A549 treated with RU486 at 1 μM for 4 hours (cell line): ENCODE data around the gene TCF7. TPM values are rescaled to one million over a fixed set of nuclear protein-coding genes. Genes with fewer than 3 reads are reported as not detected.

Experiments
- total RNA-seq: library from RNA; stranded (reverse); fragments of 200-300 nt; extraction: Qiagen RNA extraction; gene quantifications from 5 replicates; pipeline ENCODE4 v1.2.3, GENCODE V29; 2022; ENCODE audit warnings: low read depth

Gene TCF7
- 15.4 to 18.9 TPM (median 16.9 TPM) in 5 replicates for total RNA-seq

GRCh38 chr5:134113902-134114875 is at the start of gene TCF7:
Gene TCF7, plus strand, starts transcription at chr5:134114681. Its CDS starts 226 bp downstream, at chr5:134114907.

GRCh38 chr5:134176511-134177368 is 62.3 kb downstream of the TCF7 start, which contains the start of gene SKP1:
Gene SKP1, minus strand, starts transcription at chr5:134176950. Its CDS starts 2,928 bp downstream, at chr5:134174022.

Other genes with a start within 250 kb of the TCF7 start
- gene C5orf15, start 146.1 kb upstream of the TCF7 start, total RNA-seq: 47.3 to 55.8 TPM (median 55.0 TPM) in 5 replicates
- gene VDAC1, start 109.7 kb upstream of the TCF7 start, total RNA-seq: 392 to 425 TPM (median 409 TPM) in 5 replicates
- 573 to 822 TPM (median 615 TPM) in 5 replicates for gene SKP1, start 62.3 kb downstream of the TCF7 start, total RNA-seq
- 224 to 299 TPM (median 269 TPM) in 5 replicates for gene PPP2CA, start 111.4 kb downstream of the TCF7 start, total RNA-seq